ENCODE data around the gene MOCS3.

Gene MOCS3

DNA sequence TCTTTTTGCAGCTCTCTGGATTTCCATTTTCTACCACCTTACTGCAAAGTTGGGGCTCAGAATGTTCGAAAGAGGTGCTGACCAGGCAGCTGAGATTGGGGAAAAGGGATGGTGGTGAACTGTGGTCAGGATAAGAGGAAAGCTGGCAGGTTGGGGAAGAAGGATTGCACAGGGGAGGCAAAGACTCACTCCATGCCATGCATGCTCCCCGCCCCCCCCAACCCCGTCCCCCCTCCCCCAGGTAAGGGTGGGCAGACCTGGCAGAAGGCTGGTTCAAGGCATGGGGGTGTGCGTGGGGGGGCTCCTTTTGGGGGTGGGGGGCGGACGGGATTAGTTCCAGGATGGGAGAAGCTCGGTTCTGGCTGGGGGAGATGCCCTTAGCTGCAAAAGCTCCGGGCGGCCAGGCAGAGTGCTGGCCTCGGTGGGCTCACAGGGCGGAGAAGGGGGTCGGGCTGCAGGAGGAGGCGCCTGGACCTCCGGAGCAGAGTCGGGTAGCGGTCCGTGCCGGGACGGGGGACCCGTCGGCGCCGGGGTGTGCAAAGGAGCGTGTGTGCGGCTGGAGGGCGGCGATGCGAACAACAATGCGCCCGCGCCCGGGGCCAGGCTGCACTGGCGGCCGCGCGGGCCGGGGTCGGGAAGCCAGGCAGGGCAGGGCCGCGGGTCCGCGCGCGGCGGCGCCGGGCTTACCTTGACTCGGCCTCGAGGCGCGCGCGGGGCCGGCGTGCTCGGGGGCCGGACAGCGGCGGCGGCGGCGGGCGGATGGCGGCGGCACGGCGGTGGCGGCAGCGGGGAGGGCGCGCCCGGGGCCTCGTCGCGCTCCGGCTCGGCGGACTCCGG, 28.3 kb upstream of the MOCS3 start:
- Mint-ChIP-seq H3K27ac (peak overlapping the region; percentile 100), H3K4me1 (peaks cover 40% of the 10 kb centered on the region), H3K27me3 (ENCODE audit: low read depth) (no peaks in the 10 kb centered on the region), H3K9me3 (no peaks in the 10 kb centered on the region), H3K4me3 (peak overlapping the region; percentile 91 to 93 (median 93)), H3K36me3 (ENCODE audit: low read depth) (peaks cover 61% of the 10 kb centered on the region)
- TF ChIP-seq, protein P1, sequence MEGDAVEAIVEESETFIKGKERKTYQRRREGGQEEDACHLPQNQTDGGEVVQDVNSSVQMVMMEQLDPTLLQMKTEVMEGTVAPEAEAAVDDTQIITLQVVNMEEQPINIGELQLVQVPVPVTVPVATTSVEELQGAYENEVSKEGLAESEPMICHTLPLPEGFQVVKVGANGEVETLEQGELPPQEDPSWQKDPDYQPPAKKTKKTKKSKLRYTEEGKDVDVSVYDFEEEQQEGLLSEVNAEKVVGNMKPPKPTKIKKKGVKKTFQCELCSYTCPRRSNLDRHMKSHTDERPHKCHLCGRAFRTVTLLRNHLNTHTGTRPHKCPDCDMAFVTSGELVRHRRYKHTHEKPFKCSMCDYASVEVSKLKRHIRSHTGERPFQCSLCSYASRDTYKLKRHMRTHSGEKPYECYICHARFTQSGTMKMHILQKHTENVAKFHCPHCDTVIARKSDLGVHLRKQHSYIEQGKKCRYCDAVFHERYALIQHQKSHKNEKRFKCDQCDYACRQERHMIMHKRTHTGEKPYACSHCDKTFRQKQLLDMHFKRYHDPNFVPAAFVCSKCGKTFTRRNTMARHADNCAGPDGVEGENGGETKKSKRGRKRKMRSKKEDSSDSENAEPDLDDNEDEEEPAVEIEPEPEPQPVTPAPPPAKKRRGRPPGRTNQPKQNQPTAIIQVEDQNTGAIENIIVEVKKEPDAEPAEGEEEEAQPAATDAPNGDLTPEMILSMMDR (IDR thresholded peaks at IDR 0.05; ENCODE audit: unreplicated experiment in 3 of 3): no peak

DNA sequence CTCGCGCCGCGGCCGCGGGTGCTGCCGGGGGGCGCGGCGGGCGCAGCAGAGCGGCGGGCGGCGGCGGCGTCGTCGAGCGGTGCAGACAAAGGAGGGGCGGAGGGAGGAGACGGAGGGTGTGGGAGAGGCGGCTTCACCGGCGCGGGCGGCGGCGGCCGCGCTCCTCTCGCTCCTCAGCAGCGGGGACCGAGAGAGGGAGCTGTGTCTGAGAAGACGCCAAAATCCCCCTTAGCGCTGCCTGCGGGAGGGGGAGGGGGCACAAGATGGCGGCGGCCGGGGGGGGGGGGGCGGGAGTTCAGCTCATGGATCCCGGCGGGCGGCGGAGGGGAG, 27.7 kb upstream of the MOCS3 start:
- peak overlapping the region; percentile 100 for H3K27ac Mint-ChIP-seq
- TF ChIP-seq, protein P1 (IDR thresholded peaks at IDR 0.05; ENCODE audit: unreplicated experiment in 3 of 3): no peak
- no peaks in the 10 kb centered on the region for H3K27me3 Mint-ChIP-seq (ENCODE audit: low read depth)
- H3K9me3 Mint-ChIP-seq: no peaks in the 10 kb centered on the region
- H3K36me3 Mint-ChIP-seq (ENCODE audit: low read depth): peaks cover 60% of the 10 kb centered on the region
- H3K4me1 Mint-ChIP-seq: peaks cover 34% of the 10 kb centered on the region
- H3K4me3 Mint-ChIP-seq: peak overlapping the region; percentile 88 to 95 (median 94)

DNA sequence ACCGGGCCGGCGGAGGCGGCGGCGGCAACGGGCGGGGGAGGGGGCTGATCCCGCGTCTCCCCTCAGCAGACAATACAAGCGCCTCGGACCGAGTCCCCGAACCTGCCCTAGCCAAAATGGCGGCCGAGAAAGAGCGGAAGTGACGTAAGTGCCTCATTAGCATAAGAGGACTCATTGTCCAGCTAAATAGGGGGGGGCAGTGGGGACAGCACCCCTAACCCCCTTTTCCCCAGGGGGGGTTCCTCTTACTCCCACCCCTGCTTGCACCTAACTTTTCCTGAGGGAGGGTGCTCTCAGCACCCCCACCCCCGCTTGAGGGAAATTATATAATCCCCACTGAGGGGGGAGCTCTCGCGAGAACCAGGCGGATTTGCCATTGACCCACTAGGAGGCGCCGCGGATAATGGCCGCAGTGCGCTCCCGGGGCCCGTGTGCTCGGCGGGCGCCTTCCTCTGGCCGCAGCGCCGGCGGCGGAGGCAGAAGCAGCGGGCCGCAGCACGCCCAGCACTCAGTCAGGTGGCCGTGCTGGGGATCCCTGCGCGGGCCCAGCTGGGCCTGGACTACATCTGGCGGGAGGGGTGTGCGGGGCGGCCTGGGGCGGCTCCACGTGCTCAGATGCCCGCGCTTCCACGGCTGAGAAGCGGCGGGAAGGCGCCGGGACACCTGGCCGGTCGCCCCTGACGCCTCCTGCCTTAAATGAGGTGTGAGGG, 27.2 kb upstream of the MOCS3 start, which contains the start of gene ADNP:
Gene ADNP, minus strand, starts transcription at position 132 of the 710 bp plus-strand sequence. CDS start 27,441 bp downstream, outside the sequence.
- H3K4me3 Mint-ChIP-seq: peak within 1 kb of the TSS; percentile 91 to 95 (median 94)
- TF ChIP-seq, protein P1 (IDR thresholded peaks at IDR 0.05; ENCODE audit: unreplicated experiment in 3 of 3): peak; percentile 67 to 85 (median 69)

GRCh38 chr20:50932016-50932485, 26.6 kb upstream of the MOCS3 start:
- peak overlapping the region; percentile 70 to 88 (median 81) for H3K4me3 Mint-ChIP-seq
- TF ChIP-seq, protein P1 (IDR thresholded peaks at IDR 0.05; ENCODE audit: unreplicated experiment in 3 of 3): no peak
- no peaks in the 10 kb centered on the region for H3K27me3 Mint-ChIP-seq (ENCODE audit: low read depth)
- peaks cover 62% of the 10 kb centered on the region for H3K36me3 Mint-ChIP-seq (ENCODE audit: low read depth)
- H3K4me1 Mint-ChIP-seq: peaks cover 25% of the 10 kb centered on the region
- H3K27ac Mint-ChIP-seq: peak overlapping the region; percentile 100
- no peaks in the 10 kb centered on the region for H3K9me3 Mint-ChIP-seq

More for the DNA sequence above, 27.2 kb upstream of the MOCS3 start, which contains the start of gene ADNP:
- H3K27ac Mint-ChIP-seq: peak within 1 kb of the TSS; percentile 100
- H3K36me3 Mint-ChIP-seq (ENCODE audit: low read depth): peaks cover 61% of the 10 kb centered on the region
- no peaks in the 10 kb centered on the region for H3K27me3 Mint-ChIP-seq (ENCODE audit: low read depth)
- peaks cover 31% of the 10 kb centered on the region for H3K4me1 Mint-ChIP-seq
- H3K9me3 Mint-ChIP-seq: no peaks in the 10 kb centered on the region

DNA sequence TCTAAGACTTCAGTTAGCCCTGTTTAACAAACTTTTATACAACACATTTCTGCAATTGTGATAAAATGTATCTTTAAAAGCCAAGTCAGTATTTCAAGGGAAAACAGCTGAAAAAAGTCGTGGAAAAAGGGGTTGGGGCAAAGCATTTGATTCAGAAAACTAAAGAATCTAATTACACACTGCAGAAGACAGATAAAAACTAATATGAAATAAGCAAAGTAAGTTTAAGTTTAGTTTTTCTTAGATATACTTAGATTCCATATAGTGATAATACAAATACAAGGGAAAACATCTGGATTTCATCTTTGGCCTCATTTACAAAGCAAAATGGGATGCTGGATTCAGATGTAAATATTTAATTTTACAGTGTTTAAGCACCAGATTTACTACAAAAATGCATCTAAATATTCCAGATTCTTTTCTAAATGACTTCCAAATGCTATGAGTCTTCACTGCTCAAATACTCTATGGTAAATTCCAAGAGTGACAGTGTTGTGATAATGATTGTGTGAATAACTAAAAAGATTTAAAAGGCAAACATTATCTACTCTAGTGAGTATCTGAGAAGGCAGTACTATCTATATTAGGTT, 25.8 kb upstream of the MOCS3 start:
- H3K27me3 Mint-ChIP-seq (ENCODE audit: low read depth): no peaks in the 10 kb centered on the region
- peaks cover 55% of the 10 kb centered on the region for H3K36me3 Mint-ChIP-seq (ENCODE audit: low read depth)

More for the DNA sequence above, 25.8 kb upstream of the MOCS3 start:
- H3K27ac Mint-ChIP-seq: peak overlapping the region; percentile 100
- peak overlapping the region in 2 of 3 experiments; percentile 54 to 81 for H3K4me3 Mint-ChIP-seq
- H3K4me1 Mint-ChIP-seq: peaks cover 18% of the 10 kb centered on the region
- H3K9me3 Mint-ChIP-seq: no peaks in the 10 kb centered on the region
- TF ChIP-seq, protein P1 (IDR thresholded peaks at IDR 0.05; ENCODE audit: unreplicated experiment in 3 of 3): no peak
